Stimulated activated CD4-positive, alpha-beta T cell treated with anti-CD3 and anti-CD28 coated beads, TNF-alpha, amount 100 ng/mL, for 48 hours (primary cell): ENCODE measurements around the gene KIAA0232.
"Not testable (repeated sequence)": the region's sequence is repeated elsewhere in the genome, so short reads cannot be mapped to it uniquely, and the experiment has no call there.

Source experiments
- DNase-seq, 3 donors: peaks; one replicate each; pipeline ENCODE4 v3.0.0-alpha.2; 2020; ENCODE audit warnings: low read depth in 3 of 3

The KIAA0232 gene

GRCh38 chr4:6756345-6756744 lies 26.2 kb upstream of the KIAA0232 start:
- not testable (repeated sequence) for DNase-seq

- DNase-seq, result no peak
Observed at GRCh38 chr4:6758728-6759127, 23.8 kb upstream of the KIAA0232 start.

GRCh38 chr4:6760865-6761264 lies 21.7 kb upstream of the KIAA0232 start:
- DNase-seq, result no peak

GRCh38 chr4:6761649-6762615 lies 20.6 kb upstream of the KIAA0232 start:
- DNase-seq, result no peak

- DNase-seq, result no peak
Observed at GRCh38 chr4:6763330-6763851, 19.1 kb upstream of the KIAA0232 start.

GRCh38 chr4:6764976-6765620 lies 17.4 kb upstream of the KIAA0232 start:
- DNase-seq, result no peak

- no peak for DNase-seq
Observed at GRCh38 chr4:6765703-6766102, 16.8 kb upstream of the KIAA0232 start.

GRCh38 chr4:6767386-6767747 lies 15.2 kb upstream of the KIAA0232 start:
- DNase-seq, result no peak

GRCh38 chr4:6767748-6768538 lies 14.6 kb upstream of the KIAA0232 start:
- no peak for DNase-seq

GRCh38 chr4:6768539-6768905 lies 14.0 kb upstream of the KIAA0232 start:
- no peak for DNase-seq

- DNase-seq, result no peak
Observed at GRCh38 chr4:6769233-6769988, 13.1 kb upstream of the KIAA0232 start.

GRCh38 chr4:6769989-6770420 lies 12.5 kb upstream of the KIAA0232 start:
- DNase-seq, result no peak

- DNase-seq, result no peak
Observed at GRCh38 chr4:6770581-6771228, 11.8 kb upstream of the KIAA0232 start.

GRCh38 chr4:6771229-6771671 lies 11.3 kb upstream of the KIAA0232 start:
- no peak for DNase-seq

GRCh38 chr4:6772223-6772928 lies 10.2 kb upstream of the KIAA0232 start:
- no peak for DNase-seq

GRCh38 chr4:6773106-6773505 lies 9.4 kb upstream of the KIAA0232 start:
- DNase-seq, result no peak

GRCh38 chr4:6773616-6774540 lies 8.6 kb upstream of the KIAA0232 start:
- DNase-seq, result no peak

GRCh38 chr4:6775746-6776145 lies 6.8 kb upstream of the KIAA0232 start:
- DNase-seq, result no peak
